Colonic mucosa (tissue), 4 donors: Measurements from ENCODE around the gene RTKN2. TPM values are rescaled to one million over a fixed set of nuclear protein-coding genes. Genes with fewer than 3 reads are reported as not detected.

ENCODE experiments used
- DNase-seq: peaks from one replicate; pipeline ENCODE4 v3.0.0-alpha.2; 2020
- H3K27ac ChIP-seq: fragments of 200-600 bp; one replicate; pipeline ENCODE4 v1.8.0; 2021
- H3K27me3 ChIP-seq: fragments of 200-600 bp; one replicate; pipeline ENCODE4 v1.8.0; 2021
- H3K36me3 ChIP-seq: fragments of 200-600 bp; one replicate; pipeline ENCODE4 v1.8.0; 2021
- H3K4me1 ChIP-seq: fragments of 200-600 bp; one replicate; pipeline ENCODE4 v1.8.0; 2021; ENCODE audit warnings: mild to moderate bottlenecking
- H3K4me3 ChIP-seq: fragments of 200-600 bp; one replicate; pipeline ENCODE4 v1.8.0; 2021
- H3K9ac ChIP-seq, 2 donors: one replicate each; pipeline ENCODE4 v1.7.0; 2013; ENCODE audit warnings: control low read depth in 2 of 2, low read depth in 2 of 2, low read length in 2 of 2
- H3K9me3 ChIP-seq: fragments of 200-600 bp; one replicate; pipeline ENCODE4 v1.8.0; 2021
- CTCF ChIP-seq: fragments of 200-600 bp; IDR thresholded peaks from one replicate; pipeline ENCODE4 v1.8.0; 2022; ENCODE audit warnings: antibody characterized with exemption, mild to moderate bottlenecking
- intact Hi-C: fragments of 100-400 bp; cut with DNase I; formaldehyde crosslinking; loops from one replicate; pipeline ENCODE4 v1.14.1; 2022
- total RNA-seq, 2 donors: library from RNA; stranded (reverse); fragmentation: NEBNext Ultra II Directional in 1 of 2; extraction: Animal tissue kit (Norgen Biotek cat#: 25700) in 1 of 2; gene quantifications; one replicate each; pipeline ENCODE4 v1.2.1, GENCODE V29; 2021
- donor health status: healthy.
- donor health status: DM: no; HTN: no; CAD: no.
- donor health status: DM: no; HTN: no; CAD: no.

Gene RTKN2
- total RNA-seq, 2 donors from 2014 or later: 3.2 to 7.4 TPM

DNA sequence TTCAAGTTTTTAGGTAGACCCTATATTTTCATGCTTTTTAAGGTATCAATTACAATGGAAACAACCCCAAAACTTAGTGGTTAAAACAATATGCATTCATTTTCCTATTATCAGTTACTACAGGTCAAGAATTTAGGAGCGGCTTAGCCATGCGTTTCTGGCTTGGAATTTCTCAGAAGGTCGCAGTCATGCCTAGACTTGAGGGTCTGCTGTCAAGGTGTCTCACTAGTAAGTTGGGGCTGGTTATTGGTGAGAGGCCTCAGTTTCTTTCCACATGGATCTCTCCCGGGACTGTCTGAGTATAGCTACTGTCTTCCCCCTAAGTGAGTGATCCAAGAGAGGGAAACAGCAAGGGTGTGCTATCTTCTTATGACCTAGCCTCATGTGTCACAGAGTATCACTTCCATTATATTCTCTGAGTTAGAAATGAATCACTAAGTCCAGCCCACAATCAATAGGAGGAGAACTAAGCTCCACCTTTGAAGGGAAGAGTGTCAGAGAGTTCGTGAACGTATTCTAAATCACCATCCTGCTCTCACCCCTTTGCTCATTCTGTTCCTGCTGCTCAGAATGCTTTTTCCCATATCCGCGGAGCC, 80.5 kb downstream of the RTKN2 start:
- no peak for TF ChIP-seq CTCF
- H3K4me1 ChIP-seq: no peaks in the 10 kb centered on the region
- H3K27me3 ChIP-seq: no peaks in the 10 kb centered on the region
- DNase-seq: no peak
- H3K27ac ChIP-seq: no peak overlapping the region
- no peaks in the 10 kb centered on the region for H3K36me3 ChIP-seq
- intact Hi-C loops: no loop called here
- no peaks in the 10 kb centered on the region for H3K9me3 ChIP-seq
- H3K9ac ChIP-seq: no peak overlapping the region
- H3K4me3 ChIP-seq: no peak overlapping the region

GRCh38 chr10:62186999-62187675, 81.5 kb downstream of the RTKN2 start:
- intact Hi-C loops: no loop called here
- DNase-seq: no peak
- no peaks in the 10 kb centered on the region for H3K27me3 ChIP-seq

DNA sequence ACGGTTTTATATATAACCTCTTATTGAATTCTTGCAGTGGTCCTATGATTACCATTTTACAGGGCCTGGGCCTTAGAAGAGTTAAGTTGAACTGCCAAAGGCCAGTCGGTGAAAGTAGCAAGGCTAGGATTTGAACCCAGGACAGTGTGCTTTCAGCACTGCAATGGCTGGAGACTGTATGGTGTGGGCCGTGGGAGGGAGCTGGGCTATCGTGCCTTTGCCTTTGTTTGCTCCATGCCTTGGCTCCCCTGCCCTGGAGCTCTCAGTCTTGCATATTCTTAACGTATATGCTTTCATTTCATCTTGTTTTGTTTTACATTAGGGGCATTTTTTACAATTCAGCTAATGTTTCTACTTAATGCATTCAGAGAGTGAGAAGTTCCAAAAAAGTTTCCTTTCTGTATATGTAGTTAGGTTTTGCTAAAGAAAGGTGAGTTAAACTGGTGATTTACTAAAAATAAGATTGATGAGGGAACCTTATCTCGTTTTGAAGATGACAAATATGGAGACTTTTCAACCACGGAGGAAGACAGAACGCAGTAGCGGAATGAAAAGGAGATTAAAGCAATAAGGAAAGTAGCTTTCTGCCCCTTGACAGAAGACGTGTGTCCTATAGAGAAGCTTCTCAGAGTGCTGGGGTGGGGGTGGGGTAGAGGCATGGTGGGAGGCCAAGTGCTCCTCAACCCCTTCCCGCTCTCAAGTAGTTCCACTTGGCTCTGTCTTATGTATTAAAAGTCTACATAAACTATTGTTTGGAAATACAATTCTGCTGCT, 82.5 kb downstream of the RTKN2 start:
- intact Hi-C loops: no loop called here
- TF ChIP-seq CTCF: no peak
- H3K4me1 ChIP-seq: no peaks in the 10 kb centered on the region
- no peaks in the 10 kb centered on the region for H3K27me3 ChIP-seq
- H3K4me3 ChIP-seq: no peak overlapping the region
- H3K36me3 ChIP-seq: no peaks in the 10 kb centered on the region
- H3K9me3 ChIP-seq: no peaks in the 10 kb centered on the region
- DNase-seq: no peak
- no peak overlapping the region for H3K9ac ChIP-seq
- no peak overlapping the region for H3K27ac ChIP-seq

More at GRCh38 chr10:62186999-62187675, 81.5 kb downstream of the RTKN2 start:
- Histone ChIP-seq H3K27ac (no peak overlapping the region), H3K9ac (no peak overlapping the region), H3K36me3 (no peaks in the 10 kb centered on the region), H3K4me1 (no peaks in the 10 kb centered on the region), H3K9me3 (no peaks in the 10 kb centered on the region), H3K4me3 (no peak overlapping the region)
- no peak for TF ChIP-seq CTCF

DNA sequence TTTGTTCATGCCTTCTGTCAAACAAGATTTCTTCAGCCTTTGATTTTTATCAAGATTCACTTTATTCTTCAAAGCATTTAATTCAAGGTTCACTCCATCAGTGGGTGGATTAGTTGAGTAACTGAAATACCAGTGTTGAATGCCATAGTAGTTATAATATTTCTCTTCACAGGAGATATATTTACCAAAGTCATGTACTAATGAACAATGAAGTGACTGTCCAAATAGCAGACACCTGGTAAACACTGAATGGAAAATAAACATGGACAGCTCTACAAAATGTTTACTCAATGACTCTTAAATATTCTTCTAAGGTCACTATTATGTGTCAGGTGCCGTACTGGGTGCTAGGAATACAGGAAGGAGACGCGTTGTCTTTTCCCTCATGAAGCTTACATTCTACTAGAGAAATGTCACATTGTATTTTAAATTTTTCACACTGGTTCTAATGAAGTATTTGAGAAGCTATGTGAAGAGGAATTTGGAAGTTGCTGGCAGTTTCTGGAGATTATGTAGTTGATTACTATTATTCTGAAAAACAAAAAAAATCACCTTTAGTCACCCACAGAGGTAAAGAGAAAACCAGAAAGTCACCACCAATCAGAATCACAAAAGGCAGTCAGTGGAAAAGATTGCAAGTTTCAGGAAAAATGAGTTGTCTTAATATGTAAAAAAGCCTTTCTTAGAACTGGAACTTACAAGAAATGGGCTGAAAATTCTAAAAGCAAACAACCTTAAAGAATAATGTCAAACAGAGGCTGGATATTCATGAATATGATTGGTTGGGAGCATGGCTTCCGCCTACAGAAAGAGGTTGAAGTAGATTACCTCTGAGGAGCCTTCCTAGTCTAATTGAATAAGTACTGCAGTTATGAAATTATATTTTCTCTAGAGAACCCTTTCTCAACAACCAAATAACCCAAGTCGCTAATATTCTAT, 84.5 kb downstream of the RTKN2 start:
- Histone ChIP-seq H3K4me1 (no peaks in the 10 kb centered on the region), H3K9me3 (no peaks in the 10 kb centered on the region), H3K9ac (no peak overlapping the region), H3K36me3 (no peaks in the 10 kb centered on the region), H3K27ac (no peak overlapping the region), H3K4me3 (no peak overlapping the region), H3K27me3 (no peaks in the 10 kb centered on the region)
- intact Hi-C loops: no loop called here
- DNase-seq: no peak
- no peak for TF ChIP-seq CTCF

DNA sequence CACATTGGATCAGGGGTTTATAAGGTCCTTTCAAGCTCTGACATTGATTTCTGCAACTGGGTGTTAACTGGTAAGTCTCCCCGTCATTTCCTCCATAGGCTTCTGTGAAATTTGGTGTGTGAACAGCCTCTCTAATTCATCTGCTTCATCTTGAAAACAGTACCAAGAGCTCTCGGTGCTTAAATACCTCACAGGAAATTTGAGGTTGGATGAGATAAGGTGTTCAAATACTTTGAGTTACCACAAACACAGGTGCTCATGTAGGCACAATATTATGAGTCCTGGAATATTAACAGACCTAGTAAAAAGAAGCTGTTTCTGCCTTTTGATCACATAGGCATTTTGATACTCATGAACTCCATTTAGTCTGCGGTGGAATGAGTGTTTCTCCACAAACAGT, 85.2 kb downstream of the RTKN2 start:
- Histone ChIP-seq H3K9me3 (no peaks in the 10 kb centered on the region), H3K27ac (no peak overlapping the region), H3K27me3 (no peaks in the 10 kb centered on the region), H3K9ac (no peak overlapping the region), H3K4me3 (no peak overlapping the region), H3K36me3 (no peaks in the 10 kb centered on the region), H3K4me1 (no peaks in the 10 kb centered on the region)
- DNase-seq: no peak
- intact Hi-C loops: no loop called here
- TF ChIP-seq CTCF: no peak
